ENCODE data around the gene MED14.
"Not testable (repeated sequence)": the region's sequence is repeated elsewhere in the genome, so short reads cannot be mapped to it uniquely, and the experiment has no call there.

Gene MED14

DNA sequence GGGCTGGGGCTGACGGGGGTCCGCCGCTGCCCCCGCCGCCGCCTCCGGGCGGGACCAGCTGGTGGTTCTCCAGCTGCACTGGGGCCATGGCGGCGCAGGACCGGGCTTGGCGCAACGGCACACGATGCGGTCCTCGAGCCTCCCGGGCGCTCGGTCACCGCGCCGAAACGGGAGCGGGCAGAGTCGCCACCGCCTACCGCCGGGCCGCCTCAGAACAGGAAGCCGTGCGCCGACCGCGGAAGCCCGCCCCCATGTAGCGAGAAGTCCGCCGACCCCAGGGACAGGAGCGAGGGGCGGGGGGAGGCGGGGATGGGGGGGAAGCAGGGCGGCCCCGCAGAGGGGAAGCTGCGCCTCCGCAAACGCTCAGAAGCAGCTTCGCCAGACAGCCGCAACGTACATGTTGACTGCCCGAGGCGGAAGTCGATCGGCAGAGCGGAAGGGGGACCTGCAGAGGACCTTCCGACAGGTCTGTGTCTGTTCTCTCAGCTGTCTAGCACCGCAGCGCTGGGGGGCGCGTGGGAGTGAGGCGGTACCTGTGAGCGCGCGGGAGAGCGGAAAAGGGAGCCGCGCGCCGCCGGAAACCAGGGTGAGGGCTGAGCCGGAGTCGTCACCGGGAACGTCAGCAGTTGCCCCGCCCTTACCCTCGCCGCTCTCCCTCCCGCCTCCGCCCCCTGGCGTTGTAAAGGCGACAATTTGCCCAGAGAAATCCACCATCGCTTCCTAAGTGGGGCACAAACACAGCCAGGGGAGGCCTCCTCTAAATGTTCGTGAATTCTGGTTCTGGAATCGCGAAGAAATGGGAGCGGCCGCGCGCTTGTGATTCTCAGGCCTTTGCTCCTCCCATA is at the start of gene MED14:
Gene MED14 (minus strand): TSS at position 218 of the 845 bp plus-strand sequence. CDS start 130 bp downstream, at position 88.
- peak; percentile 92 for DNase-seq (ENCODE audit: low spot score)

- no peak for DNase-seq (ENCODE audit: low spot score)
Observed at GRCh38 chrX:40784516-40785151, 49.3 kb upstream of the MED14 start.

- DNase-seq (ENCODE audit: low spot score), result not testable (repeated sequence)
Observed at GRCh38 chrX:40782644-40783259, 47.4 kb upstream of the MED14 start.

DNA sequence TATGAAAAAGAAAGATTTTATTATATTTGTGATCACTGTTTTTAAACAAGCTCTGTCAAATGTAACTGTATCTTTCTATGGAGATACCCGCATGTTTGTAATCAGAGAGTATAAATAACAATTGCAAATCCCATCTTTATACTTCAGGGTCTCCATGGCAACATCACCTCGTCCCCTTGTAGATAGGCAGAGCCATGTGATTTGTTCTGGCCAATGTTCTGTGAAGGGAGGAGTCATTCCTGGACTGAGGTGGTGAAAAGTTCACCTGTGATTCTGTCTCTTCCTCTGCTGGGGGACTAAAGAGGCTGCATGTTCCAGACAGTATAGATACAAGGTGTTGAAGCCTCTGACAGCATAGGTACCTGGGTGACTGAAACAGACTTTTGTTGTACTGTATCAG is 45.6 kb upstream of the MED14 start:
- DNase-seq (ENCODE audit: low spot score), result no peak

DNA sequence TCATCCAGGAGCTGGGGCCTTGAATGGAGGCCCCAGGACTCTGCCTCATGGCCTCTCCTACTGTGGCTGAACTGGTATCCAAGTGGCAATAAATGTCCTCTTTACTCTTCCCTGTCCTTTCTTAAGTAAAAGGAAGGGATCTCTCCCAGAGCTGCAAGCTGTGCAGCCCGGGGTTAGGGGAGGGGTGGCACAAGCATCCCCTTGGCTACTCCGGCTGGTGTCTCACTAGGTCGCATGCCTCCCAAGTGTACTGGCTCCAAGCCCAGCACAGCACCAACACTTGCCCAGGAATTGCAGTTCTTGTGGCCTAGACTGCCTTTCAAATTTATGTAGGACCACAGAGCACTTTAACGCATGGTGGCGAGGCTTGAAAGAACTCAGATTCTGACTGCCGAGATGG is 44.7 kb upstream of the MED14 start:
- peak; percentile 4 for DNase-seq (ENCODE audit: low spot score)

- DNase-seq (ENCODE audit: low spot score), result no peak
Observed at GRCh38 chrX:40778861-40779575, 43.7 kb upstream of the MED14 start.

DNA sequence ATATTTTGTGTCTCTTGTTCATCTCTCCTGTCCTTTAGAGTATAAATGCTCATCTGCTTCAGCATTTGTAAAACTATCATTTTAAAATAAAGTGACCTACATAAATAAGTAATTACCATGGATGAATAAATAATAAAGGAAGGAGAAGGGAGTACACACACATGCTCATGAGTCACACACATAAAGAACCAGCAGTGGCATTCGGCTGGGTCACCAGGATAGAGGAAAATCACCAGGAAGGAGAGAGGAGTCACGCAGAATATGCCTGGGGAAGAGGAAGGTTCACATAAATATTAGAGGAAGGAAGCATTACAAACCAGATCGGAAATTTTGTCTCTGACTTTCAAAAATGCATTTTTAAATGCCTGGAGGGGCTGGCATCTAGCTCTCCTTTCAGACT is 38.5 kb upstream of the MED14 start:
- no peak for DNase-seq (ENCODE audit: low spot score)

DNA sequence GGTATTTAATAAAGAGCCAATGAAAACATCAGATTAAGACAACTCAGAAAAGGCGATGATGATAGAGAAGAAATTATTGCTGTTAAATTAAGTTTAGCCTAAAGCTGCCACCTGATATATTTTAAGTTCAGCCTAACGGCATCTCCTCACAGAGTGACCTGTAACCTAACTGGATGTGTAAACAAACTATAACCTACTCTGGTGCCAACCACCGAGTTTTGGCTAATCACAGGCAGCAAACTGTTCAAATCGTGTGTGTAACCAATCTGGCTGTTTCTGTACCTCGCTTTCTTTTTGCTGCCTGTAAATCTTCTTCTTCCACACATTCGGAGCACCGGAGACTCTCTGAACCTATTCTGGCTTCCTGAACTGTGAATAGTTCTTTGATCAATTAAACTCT is 37.8 kb upstream of the MED14 start:
- no peak for DNase-seq (ENCODE audit: low spot score)

DNA sequence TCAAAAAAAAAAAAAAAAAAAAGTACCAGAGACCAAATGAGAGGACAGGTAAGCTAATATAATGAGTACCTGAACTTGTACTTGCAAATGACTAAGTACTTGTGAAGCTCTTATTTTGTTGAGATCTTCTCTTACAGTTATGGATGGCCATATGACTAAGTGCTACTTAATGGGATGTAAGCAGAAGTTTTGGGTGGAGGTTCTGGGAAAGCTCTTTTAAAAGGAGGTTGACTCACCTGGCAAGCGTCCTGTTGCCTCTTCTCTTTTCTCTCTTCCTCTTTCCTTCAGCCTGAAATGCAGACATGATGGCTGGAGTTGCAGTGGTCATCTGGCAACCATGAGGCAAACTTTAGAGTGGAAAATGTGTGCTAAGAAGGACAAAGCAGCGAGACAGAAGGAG is 36.9 kb upstream of the MED14 start:
- DNase-seq (ENCODE audit: low spot score), result no peak

- DNase-seq (ENCODE audit: low spot score), result no peak
Observed at GRCh38 chrX:40761762-40762161, 26.4 kb upstream of the MED14 start.

DNA sequence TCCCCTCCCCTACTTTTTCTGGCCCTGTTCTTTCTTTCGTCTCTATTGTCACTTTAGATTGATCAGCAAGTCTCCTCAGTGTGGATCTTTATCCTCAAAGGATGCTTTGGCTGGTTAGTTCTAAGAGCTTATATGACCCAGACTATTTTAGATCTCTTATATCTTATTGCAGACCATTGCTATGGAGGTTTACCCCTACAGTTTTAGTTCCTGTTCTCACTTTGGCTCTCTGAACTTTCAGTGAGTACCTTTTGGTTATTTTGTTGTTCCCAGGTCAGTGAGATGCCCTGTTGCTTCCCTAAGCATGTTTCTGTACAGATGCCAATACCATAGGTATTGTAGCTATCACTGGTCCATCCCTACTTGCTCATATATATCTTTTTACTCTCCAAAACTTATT is 24.0 kb upstream of the MED14 start:
- no peak for DNase-seq (ENCODE audit: low spot score)

- no peak for DNase-seq (ENCODE audit: low spot score)
Observed at GRCh38 chrX:40757058-40757457, 21.7 kb upstream of the MED14 start.

GRCh38 chrX:40755291-40756249 is 20.2 kb upstream of the MED14 start:
- peak; percentile 22 for DNase-seq (ENCODE audit: low spot score)

- DNase-seq (ENCODE audit: low spot score), result no peak
Observed at GRCh38 chrX:40749681-40750494, 14.5 kb upstream of the MED14 start.

DNA sequence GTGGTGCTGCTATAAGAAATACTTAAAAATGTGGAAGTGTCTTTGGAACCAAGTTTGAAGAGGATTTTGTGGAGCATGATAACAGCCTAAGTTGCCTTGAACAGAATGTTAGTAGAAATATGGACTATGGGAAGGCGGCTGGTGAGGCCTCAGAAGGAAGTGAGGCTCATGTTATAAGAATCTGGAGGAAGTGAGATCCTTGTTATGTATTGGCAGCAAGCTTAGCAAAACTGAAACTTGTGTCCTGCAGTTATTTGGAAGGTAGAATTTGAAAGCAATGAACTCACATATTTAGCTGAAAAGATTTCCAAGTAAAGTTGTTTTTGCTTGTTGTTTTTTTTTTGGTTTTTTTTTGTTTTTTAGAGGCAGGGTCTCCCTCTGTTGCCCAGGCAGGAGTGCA is 13.6 kb upstream of the MED14 start:
- no peak for DNase-seq (ENCODE audit: low spot score)

DNA sequence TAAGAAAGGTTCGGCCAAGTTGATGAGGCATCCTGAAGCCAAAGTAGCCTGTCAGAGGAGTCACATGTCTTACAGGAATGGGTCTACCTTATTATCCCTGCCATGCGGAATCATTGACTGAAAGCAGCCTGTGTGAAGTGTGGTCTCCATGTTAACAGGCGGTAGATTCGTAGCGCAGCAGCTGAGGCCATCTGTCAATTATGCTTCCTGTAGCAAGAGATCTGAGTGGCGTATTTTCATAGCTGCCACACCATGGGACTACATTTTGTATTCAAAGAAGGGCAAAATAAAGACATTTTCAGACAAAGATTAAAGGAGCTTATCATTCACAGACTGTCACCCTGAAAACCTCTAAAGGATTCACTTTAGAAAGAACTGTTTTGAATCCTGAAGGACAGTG is 11.2 kb upstream of the MED14 start:
- peak; percentile 18 for DNase-seq (ENCODE audit: low spot score)

GRCh38 chrX:40736170-40736505 is 796 bp upstream of the MED14 start:
- DNase-seq (ENCODE audit: low spot score), result no peak

DNA sequence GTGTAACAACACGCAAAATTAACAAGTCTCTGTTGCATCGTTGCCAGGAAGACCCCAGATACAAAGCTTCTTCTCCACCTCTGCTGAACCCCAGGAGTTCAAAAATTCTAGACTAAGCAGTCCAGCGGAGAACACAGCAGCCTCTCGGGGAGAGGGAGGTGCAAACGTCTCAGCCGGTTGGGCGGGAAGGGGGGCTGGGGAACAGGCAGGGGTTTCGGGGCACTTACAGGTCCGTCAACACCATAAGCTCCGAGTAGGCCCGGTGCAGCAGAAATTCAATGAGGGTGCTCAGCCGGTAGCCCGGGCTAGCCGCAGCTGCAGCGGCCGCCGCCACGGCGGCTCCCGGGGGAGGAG is 394 bp downstream of the MED14 start:
- DNase-seq (ENCODE audit: low spot score), result no peak

GRCh38 chrX:40733706-40734105 is 1.6 kb downstream of the MED14 start:
- no peak for DNase-seq (ENCODE audit: low spot score)

GRCh38 chrX:40732499-40732898 is 2.8 kb downstream of the MED14 start:
- DNase-seq (ENCODE audit: low spot score), result not testable (repeated sequence)

Data from Ammon's horn (tissue), 1 donor.